Ishikawa (cell line): Measurements from ENCODE around the gene NME2.

Experiments used
- CEBPB ChIP-seq: IDR thresholded peaks from 2 replicates; pipeline ENCODE4 v1.6.1; 2012
- CREB1 ChIP-seq: IDR thresholded peaks from 2 replicates; pipeline ENCODE4 v1.6.1; 2012; ENCODE audit warnings: low read depth
- EGR1 ChIP-seq: IDR thresholded peaks from 2 replicates; pipeline ENCODE4 v1.6.1; 2012
- EP300 ChIP-seq: IDR thresholded peaks from 2 replicates; pipeline ENCODE4 v1.6.1; 2012; ENCODE audit warnings: borderline replicate concordance
- FOXM1 ChIP-seq: IDR thresholded peaks from 2 replicates; pipeline ENCODE4 v1.6.1; 2012; ENCODE audit warnings: low read depth, borderline replicate concordance
- MAX ChIP-seq: IDR thresholded peaks from 2 replicates; pipeline ENCODE4 v1.6.1; 2012
- NFIC ChIP-seq: IDR thresholded peaks from 2 replicates; pipeline ENCODE4 v1.6.1; 2012
- RAD21 ChIP-seq: IDR thresholded peaks from 2 replicates; pipeline ENCODE4 v1.6.1; 2012; ENCODE audit warnings: low read depth
- REST ChIP-seq: IDR thresholded peaks from 2 replicates; pipeline ENCODE4 v1.6.1; 2012; ENCODE audit warnings: low read depth, mild to moderate bottlenecking
- TAF1 ChIP-seq: IDR thresholded peaks from 2 replicates; pipeline ENCODE4 v1.6.1; 2012; ENCODE audit warnings: low read depth, mild to moderate bottlenecking
- TCF12 ChIP-seq: IDR thresholded peaks from 2 replicates; pipeline ENCODE4 v1.6.1; 2012; ENCODE audit warnings: low read depth
- TEAD4 ChIP-seq: IDR thresholded peaks from 2 replicates; pipeline ENCODE4 v1.6.1; 2012
- USF1 ChIP-seq: IDR thresholded peaks from 2 replicates; pipeline ENCODE4 v1.6.1; 2012
- YY1 ChIP-seq: IDR thresholded peaks from 2 replicates; pipeline ENCODE4 v1.6.1; 2012; ENCODE audit warnings: low read depth
- ZBTB7A ChIP-seq: IDR thresholded peaks from 2 replicates; pipeline ENCODE4 v1.6.1; 2012; ENCODE audit warnings: low read depth

The NME2 gene

GRCh38 chr17:51200846-51201245 lies 34.6 kb downstream of the NME2 start:
- TF ChIP-seq CREB1 (no peak), TCF12 (no peak), NFIC (no peak), TAF1 (no peak), YY1 (no peak)

- TF ChIP-seq REST (no peak), TEAD4 (no peak), CREB1 (no peak), ZBTB7A (no peak), NFIC (no peak), CEBPB (no peak), FOXM1 (no peak), YY1 (no peak), TAF1 (no peak)
Observed at GRCh38 chr17:51203838-51204237, 37.6 kb downstream of the NME2 start.

GRCh38 chr17:51214920-51215319 lies 48.7 kb downstream of the NME2 start:
- TF ChIP-seq REST (no peak), USF1 (no peak), TEAD4 (no peak), CREB1 (no peak), NFIC (no peak), YY1 (no peak), TAF1 (no peak), EP300 (no peak), RAD21 (no peak), EGR1 (no peak), CEBPB (no peak), ZBTB7A (no peak), MAX (no peak), FOXM1 (no peak), TCF12 (no peak)

GRCh38 chr17:51217946-51218345 lies 51.7 kb downstream of the NME2 start:
- TF ChIP-seq EP300 (no peak), NFIC (no peak), CREB1 (no peak), CEBPB (no peak), TAF1 (no peak), USF1 (no peak)

- TF ChIP-seq FOXM1 (no peak), USF1 (no peak), CEBPB (no peak)
Observed at GRCh38 chr17:51221322-51221721, 55.1 kb downstream of the NME2 start.
